K562 (cell line): ENCODE measurements around the gene TP53I3. TPM values are rescaled to one million over a fixed set of nuclear protein-coding genes. Genes with fewer than 3 reads are reported as not detected.

Experiments used
- DPF2 ChIP-seq: fragments of 450-650 bp; IDR thresholded peaks from 2 replicates; pipeline ENCODE4 v1.6.1; 2016
- EGR1 ChIP-seq: fragments of 450-650 bp; conservative IDR thresholded peaks from 2 replicates; pipeline ENCODE4 v1.6.1; 2017; ENCODE audit warnings: mild to moderate bottlenecking
- ETV5 ChIP-seq: sonication (generic); formaldehyde crosslinking; IDR thresholded peaks from 2 replicates; pipeline ENCODE4 v1.4.0; 2020; ENCODE audit warnings: low read depth, mild to moderate bottlenecking, missing genetic modification reagents
- FIP1L1 ChIP-seq: fragments of 200-400 bp; formaldehyde crosslinking; IDR thresholded peaks from 2 replicates; pipeline ENCODE4 v1.6.1; 2018; ENCODE audit warnings: mild to moderate bottlenecking, low read depth, low read length; ENCODE audit not compliant: poor library complexity, severe bottlenecking
- KLF13 ChIP-seq: fragments of 450-650 bp; IDR thresholded peaks from 2 replicates; pipeline ENCODE4 v1.6.1; 2016; ENCODE audit warnings: missing genetic modification characterization, low read depth, mild to moderate bottlenecking, missing compliant biosample characterization, moderate library complexity, borderline replicate concordance
- NCOR1 ChIP-seq: fragments of 450-650 bp; IDR thresholded peaks from 2 replicates; pipeline ENCODE4 v1.6.1; 2016; ENCODE audit warnings: mild to moderate bottlenecking, moderate library complexity
- NFE2L1 ChIP-seq: fragments of 450-650 bp; IDR thresholded peaks from 2 replicates; pipeline ENCODE4 v1.6.1; 2016; ENCODE audit warnings: missing genetic modification characterization, low read depth, mild to moderate bottlenecking, missing compliant biosample characterization, moderate library complexity, borderline replicate concordance
- POLR2A ChIP-seq: fragments of 450-650 bp; conservative IDR thresholded peaks from 2 replicates; pipeline ENCODE4 v1.6.1; 2016
- RBM22 ChIP-seq: fragments of 200-400 bp; formaldehyde crosslinking; IDR thresholded peaks from 2 replicates; pipeline ENCODE4 v1.6.1; 2018; ENCODE audit warnings: low read length, low read depth; ENCODE audit not compliant: poor library complexity, severe bottlenecking
- SUPT5H ChIP-seq: fragments of 450-650 bp; IDR thresholded peaks from 2 replicates; pipeline ENCODE4 v1.6.1; 2016
- THAP12 ChIP-seq: fragments of 250-450 bp; sonication (Bioruptor Pico); IDR thresholded peaks from 2 replicates; pipeline ENCODE4 v1.9.0; 2021; ENCODE audit warnings: mild to moderate bottlenecking, inconsistent platforms
- ZC3H8 ChIP-seq: fragments of 450-650 bp; IDR thresholded peaks from 2 replicates; pipeline ENCODE4 v1.6.1; 2017
- ZNF274 ChIP-seq: IDR thresholded peaks from 2 replicates; pipeline ENCODE4 v1.6.1; 2011; ENCODE audit warnings: low read depth, mild to moderate bottlenecking, low read length, moderate library complexity, borderline replicate concordance
- ZNF384 ChIP-seq: IDR thresholded peaks from 2 replicates; pipeline ENCODE4 v1.6.1; 2012; ENCODE audit warnings: low read depth, low read length, improper control_type of control experiment
- ZNF695 ChIP-seq: fragments of 450-650 bp; formaldehyde crosslinking; IDR thresholded peaks from 2 replicates; pipeline ENCODE4 v1.4.0; 2020; ENCODE audit warnings: mild to moderate bottlenecking, moderate library complexity
- polyA plus RNA-seq, 8 experiments: library from polyadenylated mRNA; depleted of rRNA in 4 of 8; stranded (reverse) in 5 of 8; unstranded in 3 of 8; fragments of >200 nt; fragmentation: Nextera tagmentation in 2 of 8; fragmentation: Illumina TruSeq in 1 of 8; extraction: Ambion mirVana in 2 of 8; extraction: Trizol in 1 of 8; gene quantifications; 2 replicates each; pipeline versions ENCODE4 v1.2.1 to v1.2.3, GENCODE V29; 2011 to 2014; ENCODE audit warnings: inconsistent platforms in 1 of 8, missing spikeins in 1 of 8
- total RNA-seq, 7 experiments: library from RNA; depleted of rRNA in 6 of 7; stranded (reverse); fragments of >200 nt in 6 of 7; fragmentation: Illumina TruSeq in 2 of 7; extraction: Trizol in 2 of 7; gene quantifications; 2 replicates each; pipeline versions ENCODE4 v1.2.1 to v1.2.3, GENCODE V29; 2011 to 2021; ENCODE audit warnings: low replicate concordance in 1 of 7
- TF ChIP-seq, protein P1 (sequence below), 2 experiments: fragments of 450-650 bp; IDR thresholded peaks; 2 replicates each; pipeline ENCODE4 v1.6.1; 2018; ENCODE audit warnings: mild to moderate bottlenecking in 2 of 2, low read depth in 1 of 2; ENCODE audit not compliant: partially characterized antibody in 2 of 2
- TF ChIP-seq, protein P2 (sequence below): fragments of 450-650 bp; IDR thresholded peaks from 2 replicates; pipeline ENCODE4 v1.6.1; 2017; ENCODE audit warnings: antibody characterized with exemption

The TP53I3 gene
- total and polyA plus RNA-seq, 9 of the 15 experiments (the other 6 are each of a cell fraction or from before 2014, with no cell fraction given), result 0.65 to 9.5 (median 5.6) TPM

GRCh38 chr2:24075915-24076848 is 8.5 kb downstream of the TP53I3 start, which contains the start of gene SF3B6 (continued):
- TF ChIP-seq THAP12 (no peak), ZNF274 (no peak), ETV5 (peak; percentile 95), ZNF384 (peak; percentile 54), ZNF695 (no peak), DPF2 (no peak; the same call in none of the 2 replicates), RBM22 (peak; percentile 23), SUPT5H (peak; percentile 93), NFE2L1 (tag) (no peak), EGR1 (peak; percentile 65), POLR2A (peak; percentile 94), FIP1L1 (no peak), NCOR1 (no peak), KLF13 (tag) (peak; percentile 60; the same call in 1 of the 2 replicates), ZC3H8 (peak; percentile 23; the same call in 1 of the 2 replicates)
- TF ChIP-seq, protein P1, sequence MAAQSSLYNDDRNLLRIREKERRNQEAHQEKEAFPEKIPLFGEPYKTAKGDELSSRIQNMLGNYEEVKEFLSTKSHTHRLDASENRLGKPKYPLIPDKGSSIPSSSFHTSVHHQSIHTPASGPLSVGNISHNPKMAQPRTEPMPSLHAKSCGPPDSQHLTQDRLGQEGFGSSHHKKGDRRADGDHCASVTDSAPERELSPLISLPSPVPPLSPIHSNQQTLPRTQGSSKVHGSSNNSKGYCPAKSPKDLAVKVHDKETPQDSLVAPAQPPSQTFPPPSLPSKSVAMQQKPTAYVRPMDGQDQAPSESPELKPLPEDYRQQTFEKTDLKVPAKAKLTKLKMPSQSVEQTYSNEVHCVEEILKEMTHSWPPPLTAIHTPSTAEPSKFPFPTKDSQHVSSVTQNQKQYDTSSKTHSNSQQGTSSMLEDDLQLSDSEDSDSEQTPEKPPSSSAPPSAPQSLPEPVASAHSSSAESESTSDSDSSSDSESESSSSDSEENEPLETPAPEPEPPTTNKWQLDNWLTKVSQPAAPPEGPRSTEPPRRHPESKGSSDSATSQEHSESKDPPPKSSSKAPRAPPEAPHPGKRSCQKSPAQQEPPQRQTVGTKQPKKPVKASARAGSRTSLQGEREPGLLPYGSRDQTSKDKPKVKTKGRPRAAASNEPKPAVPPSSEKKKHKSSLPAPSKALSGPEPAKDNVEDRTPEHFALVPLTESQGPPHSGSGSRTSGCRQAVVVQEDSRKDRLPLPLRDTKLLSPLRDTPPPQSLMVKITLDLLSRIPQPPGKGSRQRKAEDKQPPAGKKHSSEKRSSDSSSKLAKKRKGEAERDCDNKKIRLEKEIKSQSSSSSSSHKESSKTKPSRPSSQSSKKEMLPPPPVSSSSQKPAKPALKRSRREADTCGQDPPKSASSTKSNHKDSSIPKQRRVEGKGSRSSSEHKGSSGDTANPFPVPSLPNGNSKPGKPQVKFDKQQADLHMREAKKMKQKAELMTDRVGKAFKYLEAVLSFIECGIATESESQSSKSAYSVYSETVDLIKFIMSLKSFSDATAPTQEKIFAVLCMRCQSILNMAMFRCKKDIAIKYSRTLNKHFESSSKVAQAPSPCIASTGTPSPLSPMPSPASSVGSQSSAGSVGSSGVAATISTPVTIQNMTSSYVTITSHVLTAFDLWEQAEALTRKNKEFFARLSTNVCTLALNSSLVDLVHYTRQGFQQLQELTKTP (IDR thresholded peaks at IDR 0.05; ENCODE audit: low read depth in 1 of 2, partially characterized antibody in 2 of 2), result peak; percentile 48 to 89
- TF ChIP-seq, protein P2, sequence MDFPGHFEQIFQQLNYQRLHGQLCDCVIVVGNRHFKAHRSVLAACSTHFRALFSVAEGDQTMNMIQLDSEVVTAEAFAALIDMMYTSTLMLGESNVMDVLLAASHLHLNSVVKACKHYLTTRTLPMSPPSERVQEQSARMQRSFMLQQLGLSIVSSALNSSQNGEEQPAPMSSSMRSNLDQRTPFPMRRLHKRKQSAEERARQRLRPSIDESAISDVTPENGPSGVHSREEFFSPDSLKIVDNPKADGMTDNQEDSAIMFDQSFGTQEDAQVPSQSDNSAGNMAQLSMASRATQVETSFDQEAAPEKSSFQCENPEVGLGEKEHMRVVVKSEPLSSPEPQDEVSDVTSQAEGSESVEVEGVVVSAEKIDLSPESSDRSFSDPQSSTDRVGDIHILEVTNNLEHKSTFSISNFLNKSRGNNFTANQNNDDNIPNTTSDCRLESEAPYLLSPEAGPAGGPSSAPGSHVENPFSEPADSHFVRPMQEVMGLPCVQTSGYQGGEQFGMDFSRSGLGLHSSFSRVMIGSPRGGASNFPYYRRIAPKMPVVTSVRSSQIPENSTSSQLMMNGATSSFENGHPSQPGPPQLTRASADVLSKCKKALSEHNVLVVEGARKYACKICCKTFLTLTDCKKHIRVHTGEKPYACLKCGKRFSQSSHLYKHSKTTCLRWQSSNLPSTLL, result no peak
